ENCODE results near the gene PDF. TPM values are rescaled to one million over a fixed set of nuclear protein-coding genes. Genes with fewer than 3 reads are reported as not detected.

The PDF gene
- total and polyA plus RNA-seq, 4 donors, result 16.8 to 31.3 (median 23.1) TPM

- TF ChIP-seq FOXA2 (IDR thresholded peaks at IDR 0.05) (peak; percentile 67), ZBTB33 (IDR thresholded peaks at IDR 0.05) (peak; percentile 66), HNF4G (IDR thresholded peaks at IDR 0.05) (peak; percentile 31), SP1 (IDR thresholded peaks at IDR 0.05) (peak; percentile 84)
Observed at GRCh38 chr16:69339289-69340094, 9.1 kb upstream of the PDF start, which contains the start of the genes COG8 and NIP7 (continued).

GRCh38 chr16:69338557-69339288, 8.3 kb upstream of the PDF start:
- TF ChIP-seq MAX (IDR thresholded peaks at IDR 0.05) (no peak), CTCF (IDR thresholded peaks at IDR 0.05; ENCODE audit: low read depth, low read length, missing input control) (peak; percentile 6)
- H3K9me3 ChIP-seq (ENCODE audit: control insufficient read depth in 4 of 4, low read length in 3 of 4), result no peaks in the 10 kb centered on the region
- H3K27me3 ChIP-seq (ENCODE audit: control insufficient read depth in 4 of 4, insufficient read depth in 4 of 4, low read length in 3 of 4), result no peaks in the 10 kb centered on the region
- 20% methylated on average over 46 of the region's 46 CpGs for WGBS
- peak overlapping the region; percentile 90 for H3K27ac ChIP-seq (ENCODE audit: low read depth in 1 of 2, low read length in 2 of 2)
- no peak for DNase-seq (ENCODE audit: low spot score)
- H3K4me3 ChIP-seq (ENCODE audit: low read depth in 1 of 3, low read length in 3 of 3), result peak overlapping the region; percentile 69 to 94 (median 90)
- peaks cover 7 to 35% (median 21%) of the 10 kb centered on the region in 4 donors for H3K4me1 ChIP-seq (ENCODE audit: control insufficient read depth in 4 of 4, insufficient read depth in 4 of 4, low read length in 3 of 4)
- peak overlapping the region; percentile 85 to 91 for H3K9ac ChIP-seq (ENCODE audit: low read depth in 1 of 2, low read length in 2 of 2)
- peaks cover 11 to 45% (median 43%) of the 10 kb centered on the region in 4 donors for H3K36me3 ChIP-seq (ENCODE audit: control insufficient read depth in 4 of 4, insufficient read depth in 3 of 4, low read depth in 1 of 4, low read length in 3 of 4)

- TF ChIP-seq ATF3 (IDR thresholded peaks at IDR 0.05) (no peak), GABPA (IDR thresholded peaks at IDR 0.05 in 1 of 2, conservative IDR thresholded peaks at IDR 0.05 in 1 of 2) (no peak), EGR1 (IDR thresholded peaks at IDR 0.05; ENCODE audit: low read depth in 2 of 2) (no peak), NR2F2 (IDR thresholded peaks at IDR 0.05) (no peak), FOXA1 (IDR thresholded peaks at IDR 0.05) (no peak), FOXA2 (IDR thresholded peaks at IDR 0.05) (no peak), RXRA (IDR thresholded peaks at IDR 0.05) (no peak), RAD21 (IDR thresholded peaks at IDR 0.05) (no peak), HNF4A (conservative IDR thresholded peaks at IDR 0.05) (no peak)
- Histone ChIP-seq H3K4me1 (ENCODE audit: control insufficient read depth in 4 of 4, insufficient read depth in 4 of 4, low read length in 3 of 4) (peaks cover 10 to 26% (median 18%) of the 10 kb centered on the region in 4 donors), H3K27me3 (ENCODE audit: control insufficient read depth in 4 of 4, insufficient read depth in 4 of 4, low read length in 3 of 4) (no peaks in the 10 kb centered on the region), H3K9me3 (ENCODE audit: control insufficient read depth in 4 of 4, low read length in 3 of 4) (no peaks in the 10 kb centered on the region), H3K27ac (ENCODE audit: low read depth in 1 of 2, low read length in 2 of 2) (no peak overlapping the region), H3K36me3 (ENCODE audit: control insufficient read depth in 4 of 4, insufficient read depth in 3 of 4, low read depth in 1 of 4, low read length in 3 of 4) (peaks cover 11 to 38% (median 29%) of the 10 kb centered on the region in 4 donors), H3K4me3 (ENCODE audit: low read depth in 1 of 3, low read length in 3 of 3) (no peak overlapping the region), H3K9ac (ENCODE audit: low read depth in 1 of 2, low read length in 2 of 2) (no peak overlapping the region)
- 96% methylated on average over 9 of the region's 9 CpGs for WGBS
- no peak for DNase-seq (ENCODE audit: low spot score)
Observed at GRCh38 chr16:69334696-69335095, 4.3 kb upstream of the PDF start.

Data from liver (tissue), 9 donors.